ENCODE results near the gene RINT1.
A peak's percentile ranks its signal among the peaks of the same experiment; 100 is the strongest.
"Not testable (repeated sequence)": the region's sequence is repeated elsewhere in the genome, so short reads cannot be mapped to it uniquely, and the experiment has no call there.

RINT1 gene

DNA sequence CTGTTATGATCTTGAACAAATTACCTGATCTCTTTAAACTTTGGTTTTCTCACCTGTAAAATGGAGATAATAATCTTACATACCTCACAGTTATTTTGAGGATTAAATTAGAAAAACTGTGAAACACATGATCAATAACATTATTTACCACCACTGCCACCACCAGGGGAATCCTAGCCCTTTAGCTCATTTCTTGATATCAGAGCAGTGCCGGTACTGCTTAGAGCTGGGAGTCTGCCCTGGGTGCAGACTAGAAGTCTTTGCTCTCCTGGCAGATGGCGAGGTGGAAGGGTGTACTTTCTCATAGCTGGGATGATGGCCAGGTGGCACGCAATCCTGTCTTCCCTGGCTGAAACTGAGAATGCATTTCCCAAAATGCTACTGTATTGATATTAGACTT, 62.0 kb downstream of the RINT1 start:
- Histone ChIP-seq H2AFZ (ENCODE audit: low read depth) (peak overlapping the region; percentile 50), H3K4me1 (ENCODE audit: low read depth, poor library complexity, severe bottlenecking) (peaks cover 60% of the 10 kb centered on the region), H3K79me2 (ENCODE audit: insufficient read depth, low read depth) (no peaks in the 10 kb centered on the region), H3K4me3 (IDR thresholded peaks at IDR 0.05; ENCODE audit: insufficient read depth, low read depth, low read length) (no peak overlapping the region), H3K36me3 (ENCODE audit: insufficient read depth) (no peaks in the 10 kb centered on the region), H3K27me3 (ENCODE audit: insufficient read depth, low read depth) (no peaks in the 10 kb centered on the region), H3K9ac (peak overlapping the region; percentile 31; the same call in 1 of the 2 replicates), H4K20me1 (ENCODE audit: insufficient read depth) (no peaks in the 10 kb centered on the region), H3K4me2 (peak overlapping the region; percentile 61), H3K27ac (peak overlapping the region; percentile 68)
- TF ChIP-seq, protein P1, sequence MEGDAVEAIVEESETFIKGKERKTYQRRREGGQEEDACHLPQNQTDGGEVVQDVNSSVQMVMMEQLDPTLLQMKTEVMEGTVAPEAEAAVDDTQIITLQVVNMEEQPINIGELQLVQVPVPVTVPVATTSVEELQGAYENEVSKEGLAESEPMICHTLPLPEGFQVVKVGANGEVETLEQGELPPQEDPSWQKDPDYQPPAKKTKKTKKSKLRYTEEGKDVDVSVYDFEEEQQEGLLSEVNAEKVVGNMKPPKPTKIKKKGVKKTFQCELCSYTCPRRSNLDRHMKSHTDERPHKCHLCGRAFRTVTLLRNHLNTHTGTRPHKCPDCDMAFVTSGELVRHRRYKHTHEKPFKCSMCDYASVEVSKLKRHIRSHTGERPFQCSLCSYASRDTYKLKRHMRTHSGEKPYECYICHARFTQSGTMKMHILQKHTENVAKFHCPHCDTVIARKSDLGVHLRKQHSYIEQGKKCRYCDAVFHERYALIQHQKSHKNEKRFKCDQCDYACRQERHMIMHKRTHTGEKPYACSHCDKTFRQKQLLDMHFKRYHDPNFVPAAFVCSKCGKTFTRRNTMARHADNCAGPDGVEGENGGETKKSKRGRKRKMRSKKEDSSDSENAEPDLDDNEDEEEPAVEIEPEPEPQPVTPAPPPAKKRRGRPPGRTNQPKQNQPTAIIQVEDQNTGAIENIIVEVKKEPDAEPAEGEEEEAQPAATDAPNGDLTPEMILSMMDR (conservative IDR thresholded peaks at IDR 0.05; ENCODE audit: low read depth, low read length): peak; percentile 69

DNA sequence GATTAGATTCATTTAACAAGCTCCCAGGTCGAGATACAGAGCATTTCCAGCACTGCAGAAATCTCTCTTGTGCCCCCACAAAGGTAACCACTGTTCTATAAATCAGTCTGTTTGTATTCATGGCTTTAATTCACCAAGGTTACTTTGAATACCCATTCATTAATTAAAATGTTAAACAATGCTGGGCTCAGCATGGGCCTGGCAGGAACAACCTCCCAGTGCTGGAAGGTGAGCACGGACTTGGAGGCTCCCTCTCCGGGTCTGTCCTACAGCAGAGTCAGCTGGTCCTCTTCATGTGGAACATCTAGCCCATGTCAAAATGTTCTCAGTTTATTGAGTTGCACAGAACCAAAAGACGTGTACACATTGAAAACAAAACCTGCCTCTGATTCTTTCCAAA, 64.9 kb downstream of the RINT1 start:
- no peak overlapping the region for H3K4me2 ChIP-seq
- no peaks in the 10 kb centered on the region for H4K20me1 ChIP-seq (ENCODE audit: insufficient read depth)
- H3K27ac ChIP-seq: no peak overlapping the region
- TF ChIP-seq, protein P1 (conservative IDR thresholded peaks at IDR 0.05; ENCODE audit: low read depth, low read length): no peak
- peaks cover 32% of the 10 kb centered on the region for H3K4me1 ChIP-seq (ENCODE audit: low read depth, poor library complexity, severe bottlenecking)
- H3K9ac ChIP-seq: no peak overlapping the region
- H3K36me3 ChIP-seq (ENCODE audit: insufficient read depth): no peaks in the 10 kb centered on the region
- H3K27me3 ChIP-seq (ENCODE audit: insufficient read depth, low read depth): no peaks in the 10 kb centered on the region
- H3K4me3 ChIP-seq (IDR thresholded peaks at IDR 0.05; ENCODE audit: insufficient read depth, low read depth, low read length): no peak overlapping the region
- H3K79me2 ChIP-seq (ENCODE audit: insufficient read depth, low read depth): no peaks in the 10 kb centered on the region
- no peak overlapping the region for H2AFZ ChIP-seq (ENCODE audit: low read depth)

DNA sequence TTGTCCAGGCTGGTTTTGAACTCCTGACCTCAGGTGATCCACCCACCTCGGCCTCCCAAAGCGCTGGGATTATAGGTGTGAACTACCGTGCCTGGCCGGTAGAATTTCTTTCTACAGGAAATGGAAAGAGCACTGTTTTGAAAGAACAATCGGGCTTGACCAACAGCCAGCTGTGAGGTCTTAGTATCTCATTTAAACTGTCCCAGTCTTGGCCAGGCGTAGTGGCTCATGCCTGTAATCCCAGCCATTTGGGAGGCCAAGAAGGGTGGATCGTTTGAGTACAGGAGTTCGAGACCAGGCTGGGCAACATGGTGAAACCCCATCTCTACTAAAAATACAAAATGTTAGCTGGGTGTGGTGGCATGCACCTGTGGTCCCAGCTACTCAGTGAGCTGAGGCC, 67.1 kb downstream of the RINT1 start:
- not testable (repeated sequence) for H4K20me1 ChIP-seq (ENCODE audit: insufficient read depth); H2AFZ ChIP-seq (ENCODE audit: low read depth); H3K4me2 ChIP-seq; H3K27me3 ChIP-seq (ENCODE audit: insufficient read depth, low read depth); H3K27ac ChIP-seq; H3K36me3 ChIP-seq (ENCODE audit: insufficient read depth); H3K4me3 ChIP-seq (IDR thresholded peaks at IDR 0.05; ENCODE audit: insufficient read depth, low read depth, low read length); H3K79me2 ChIP-seq (ENCODE audit: insufficient read depth, low read depth); H3K9ac ChIP-seq
- peaks cover 13% of the 10 kb centered on the region for H3K4me1 ChIP-seq (ENCODE audit: low read depth, poor library complexity, severe bottlenecking)

DNA sequence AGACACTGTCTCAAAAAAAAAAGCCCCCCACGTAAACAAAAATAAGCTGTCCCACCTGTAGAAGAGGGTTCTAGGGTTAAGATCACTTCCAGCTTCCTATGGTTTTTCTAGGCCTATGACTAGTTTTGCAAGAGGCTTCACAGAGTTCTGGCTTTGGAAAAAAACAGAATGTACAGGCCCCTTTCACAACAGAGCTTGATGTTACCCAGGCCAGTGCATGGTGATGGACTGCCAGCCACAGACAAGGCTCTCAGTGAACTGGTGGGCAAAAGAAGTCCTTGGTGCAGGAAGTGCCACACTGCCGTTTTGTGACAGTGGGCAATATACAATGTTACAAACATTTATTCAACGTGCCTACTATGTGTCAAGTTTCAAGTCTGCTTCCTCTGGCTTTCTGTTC, 67.5 kb downstream of the RINT1 start:
- Histone ChIP-seq H3K4me1 (ENCODE audit: low read depth, poor library complexity, severe bottlenecking) (peaks cover 8% of the 10 kb centered on the region), H3K79me2 (ENCODE audit: insufficient read depth, low read depth) (no peaks in the 10 kb centered on the region), H4K20me1 (ENCODE audit: insufficient read depth) (no peaks in the 10 kb centered on the region), H3K4me2 (no peak overlapping the region), H3K4me3 (IDR thresholded peaks at IDR 0.05; ENCODE audit: insufficient read depth, low read depth, low read length) (no peak overlapping the region), H3K27ac (no peak overlapping the region), H3K36me3 (ENCODE audit: insufficient read depth) (no peaks in the 10 kb centered on the region), H3K9ac (no peak overlapping the region), H2AFZ (ENCODE audit: low read depth) (no peak overlapping the region), H3K27me3 (ENCODE audit: insufficient read depth, low read depth) (no peaks in the 10 kb centered on the region)
- TF ChIP-seq, protein P1 (conservative IDR thresholded peaks at IDR 0.05; ENCODE audit: low read depth, low read length): no peak

DNA sequence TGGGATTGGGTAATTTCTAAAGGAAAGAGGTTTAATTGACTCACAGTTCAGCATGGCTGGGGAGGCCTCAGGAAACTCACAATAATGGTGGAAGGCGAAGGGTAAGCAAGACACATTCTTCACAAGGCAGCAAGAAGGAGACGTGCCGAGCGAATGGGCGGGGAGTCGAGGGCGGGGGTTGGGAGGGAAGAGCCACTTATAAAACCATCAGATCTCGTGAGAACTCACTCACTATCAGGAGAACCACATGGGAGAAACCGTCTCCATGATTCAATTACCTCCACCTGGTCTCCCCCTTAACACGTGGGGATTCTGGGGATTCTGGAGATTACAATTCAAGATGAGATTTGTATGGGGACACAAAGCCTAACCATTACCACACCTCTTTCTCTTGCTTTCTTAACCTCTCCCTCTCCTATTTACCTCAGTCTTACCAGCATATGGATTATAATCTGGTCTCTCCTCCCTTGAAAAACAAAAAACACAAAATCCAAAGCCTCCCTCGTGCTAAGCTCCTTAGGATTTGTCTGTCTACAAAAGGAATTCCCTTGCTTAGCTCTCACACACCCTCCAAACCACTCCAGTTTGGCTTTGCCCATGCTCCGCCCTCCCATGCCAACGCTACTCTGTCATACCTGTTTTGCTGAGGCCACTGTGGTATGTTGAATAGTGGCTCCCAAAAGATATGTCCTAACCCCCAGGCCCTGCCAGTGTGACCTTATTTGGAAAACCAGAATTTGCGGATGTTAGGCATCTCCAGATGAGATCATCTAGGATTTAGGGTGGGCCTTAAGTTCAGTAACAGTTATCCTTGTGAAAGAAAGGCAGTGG, 68.9 kb downstream of the RINT1 start:
- Histone ChIP-seq H3K4me2 (no peak overlapping the region), H2AFZ (ENCODE audit: low read depth) (no peak overlapping the region), H3K79me2 (ENCODE audit: insufficient read depth, low read depth) (no peaks in the 10 kb centered on the region), H4K20me1 (ENCODE audit: insufficient read depth) (no peaks in the 10 kb centered on the region), H3K27me3 (ENCODE audit: insufficient read depth, low read depth) (no peaks in the 10 kb centered on the region), H3K4me1 (ENCODE audit: low read depth, poor library complexity, severe bottlenecking) (no peaks in the 10 kb centered on the region), H3K9ac (no peak overlapping the region), H3K36me3 (ENCODE audit: insufficient read depth) (no peaks in the 10 kb centered on the region), H3K27ac (no peak overlapping the region), H3K4me3 (IDR thresholded peaks at IDR 0.05; ENCODE audit: insufficient read depth, low read depth, low read length) (no peak overlapping the region)
- TF ChIP-seq, protein P1 (conservative IDR thresholded peaks at IDR 0.05; ENCODE audit: low read depth, low read length): no peak
